ENCODE measurements around the gene HDAC1.

HDAC1 gene

GRCh38 chr1:32318127-32318869, 26.4 kb downstream of the HDAC1 start:
- Histone ChIP-seq H3K27ac (ENCODE audit: low read depth, low read length) (peak overlapping the region; percentile 97), H3K4me3 (ENCODE audit: low read length) (peak overlapping the region; percentile 66), H3K9me2 (replicated peaks; ENCODE audit: control insufficient read depth, low read length) (no peaks in the 10 kb centered on the region), H3K79me2 (ENCODE audit: control insufficient read depth, low read length) (peaks cover 70% of the 10 kb centered on the region), H3F3A (ENCODE audit: control insufficient read depth, insufficient read depth) (peaks cover 71% of the 10 kb centered on the region), H3K36me3 (ENCODE audit: control insufficient read depth, low read length) (peaks cover 62% of the 10 kb centered on the region), H3K4me2 (ENCODE audit: low read length) (peak overlapping the region; percentile 82), H3K9me3 (ENCODE audit: control insufficient read depth, insufficient read depth, low read length) (no peaks in the 10 kb centered on the region), H4K20me1 (ENCODE audit: control insufficient read depth, insufficient read depth, low read depth, low read length) (no peaks in the 10 kb centered on the region), H3K4me1 (ENCODE audit: control insufficient read depth, low read length) (peaks cover 98% of the 10 kb centered on the region), H3K27me3 (ENCODE audit: control insufficient read depth, low read length) (no peaks in the 10 kb centered on the region)
- TF ChIP-seq CTCF (IDR thresholded peaks at IDR 0.05; ENCODE audit: low read depth, low read length, poor library complexity, severe bottlenecking) (no peak), EZH2phosphoT487 (IDR thresholded peaks at IDR 0.05; ENCODE audit: borderline replicate concordance, low read length) (no peak)

GRCh38 chr1:32321712-32322291, 29.9 kb downstream of the HDAC1 start:
- peaks cover 86% of the 10 kb centered on the region for H3K36me3 ChIP-seq (ENCODE audit: control insufficient read depth, low read length)
- peaks cover 58% of the 10 kb centered on the region for H3F3A ChIP-seq (ENCODE audit: control insufficient read depth, insufficient read depth)
- no peak for TF ChIP-seq EZH2phosphoT487 (IDR thresholded peaks at IDR 0.05; ENCODE audit: borderline replicate concordance, low read length)
- peak overlapping the region; percentile 97 for H3K27ac ChIP-seq (ENCODE audit: low read depth, low read length)
- H3K27me3 ChIP-seq (ENCODE audit: control insufficient read depth, low read length), result no peaks in the 10 kb centered on the region
- peak overlapping the region; percentile 61 for H3K4me3 ChIP-seq (ENCODE audit: low read length)
- H3K79me2 ChIP-seq (ENCODE audit: control insufficient read depth, low read length), result peaks cover 74% of the 10 kb centered on the region
- H3K9me3 ChIP-seq (ENCODE audit: control insufficient read depth, insufficient read depth, low read length), result no peaks in the 10 kb centered on the region
- peaks cover 77% of the 10 kb centered on the region for H3K4me1 ChIP-seq (ENCODE audit: control insufficient read depth, low read length)
- no peaks in the 10 kb centered on the region for H4K20me1 ChIP-seq (ENCODE audit: control insufficient read depth, insufficient read depth, low read depth, low read length)
- H3K9me2 ChIP-seq (replicated peaks; ENCODE audit: control insufficient read depth, low read length), result no peaks in the 10 kb centered on the region
- H3K4me2 ChIP-seq (ENCODE audit: low read length), result peak overlapping the region; percentile 82

- H3K36me3 ChIP-seq (ENCODE audit: control insufficient read depth, low read length), result peaks cover 95% of the 10 kb centered on the region
Observed at GRCh38 chr1:32327204-32327603, 35.3 kb downstream of the HDAC1 start.

More at GRCh38 chr1:32327204-32327603, 35.3 kb downstream of the HDAC1 start:
- Histone ChIP-seq H3F3A (ENCODE audit: control insufficient read depth, insufficient read depth) (peaks cover 30% of the 10 kb centered on the region), H3K79me2 (ENCODE audit: control insufficient read depth, low read length) (peaks cover 37% of the 10 kb centered on the region), H3K4me1 (ENCODE audit: control insufficient read depth, low read length) (peaks cover 23% of the 10 kb centered on the region), H3K9me3 (ENCODE audit: control insufficient read depth, insufficient read depth, low read length) (no peaks in the 10 kb centered on the region), H4K20me1 (ENCODE audit: control insufficient read depth, insufficient read depth, low read depth, low read length) (no peaks in the 10 kb centered on the region), H3K27me3 (ENCODE audit: control insufficient read depth, low read length) (no peaks in the 10 kb centered on the region), H3K4me3 (ENCODE audit: low read length) (no peak overlapping the region), H3K4me2 (ENCODE audit: low read length) (no peak overlapping the region), H3K27ac (ENCODE audit: low read depth, low read length) (no peak overlapping the region), H3K9me2 (replicated peaks; ENCODE audit: control insufficient read depth, low read length) (no peaks in the 10 kb centered on the region)
- TF ChIP-seq CTCF (IDR thresholded peaks at IDR 0.05; ENCODE audit: low read depth, low read length, poor library complexity, severe bottlenecking) (no peak), EZH2phosphoT487 (IDR thresholded peaks at IDR 0.05; ENCODE audit: borderline replicate concordance, low read length) (no peak)
